ENCODE results near the gene LRIG3.
"Not testable (repeated sequence)": the region's sequence is repeated elsewhere in the genome, so short reads cannot be mapped to it uniquely, and the experiment has no call there.

Gene LRIG3

GRCh38 chr12:58927120-58927519 is 6.8 kb upstream of the LRIG3 start:
- no peak for DNase-seq

GRCh38 chr12:58926586-58926985 is 6.3 kb upstream of the LRIG3 start:
- DNase-seq: no peak

GRCh38 chr12:58925751-58926150 is 5.4 kb upstream of the LRIG3 start:
- DNase-seq: no peak

DNA sequence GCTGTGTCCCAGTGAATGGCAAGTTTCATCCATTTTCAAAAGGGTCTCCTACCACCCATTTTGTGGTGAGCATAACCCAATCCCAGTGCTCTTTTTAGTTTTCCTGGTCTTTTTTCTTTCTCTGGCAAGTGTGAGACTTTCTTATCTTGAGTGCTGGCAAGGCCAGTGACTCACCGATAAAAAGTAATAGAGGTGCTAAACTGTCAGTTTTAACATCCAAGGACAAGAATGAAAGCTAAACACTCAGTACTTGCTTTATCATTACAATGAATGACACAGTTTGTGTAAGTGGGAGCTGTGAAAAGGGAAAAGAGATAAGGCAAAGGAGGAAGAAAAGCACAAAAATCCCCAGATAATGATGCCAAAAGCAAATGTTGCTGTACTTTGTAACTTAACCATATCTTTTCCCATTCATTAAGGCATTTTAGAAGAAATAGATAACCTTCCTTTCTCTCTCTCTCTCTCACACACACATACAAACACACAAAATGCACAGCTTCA is 4.9 kb upstream of the LRIG3 start:
- no peak for DNase-seq

GRCh38 chr12:58924652-58925051 is 4.3 kb upstream of the LRIG3 start:
- DNase-seq: no peak

DNA sequence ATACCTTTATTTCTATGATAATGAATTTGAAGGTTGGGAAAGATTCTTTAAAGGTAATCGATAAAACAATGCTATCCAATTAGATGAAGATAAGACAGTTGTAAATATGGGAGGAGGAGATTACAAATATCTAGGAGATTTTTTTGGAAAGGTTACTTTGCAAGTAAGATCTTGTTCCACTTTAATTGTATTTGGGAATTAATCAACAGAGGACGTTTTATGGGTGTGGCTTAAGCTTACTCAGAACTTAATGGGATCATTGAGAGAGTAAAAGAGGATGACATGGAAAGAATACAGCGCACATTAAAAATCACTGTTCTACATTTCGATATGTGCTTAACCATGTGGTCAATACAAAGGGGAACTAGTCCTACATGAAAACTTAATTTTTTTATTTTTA is 3.5 kb upstream of the LRIG3 start:
- DNase-seq: no peak

DNA sequence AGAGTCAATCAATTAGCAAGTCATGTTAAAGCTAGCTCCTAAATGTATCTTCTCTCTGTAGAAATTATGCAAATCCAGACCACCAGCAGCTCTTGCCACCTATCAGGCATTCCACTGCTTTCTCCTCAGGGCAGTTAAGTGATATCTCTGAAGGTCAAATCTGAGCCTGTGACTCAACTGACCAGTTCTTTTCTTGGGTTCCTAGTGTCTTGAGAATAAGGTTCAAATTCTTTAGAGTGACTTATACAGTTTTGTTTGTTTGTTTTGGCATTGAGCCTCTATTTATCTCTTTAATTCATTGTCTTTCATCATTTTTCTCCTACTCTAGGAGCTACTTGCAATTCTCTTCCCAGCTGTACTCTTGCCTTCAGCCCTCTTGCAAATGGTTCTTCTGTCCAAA is 2.5 kb upstream of the LRIG3 start:
- DNase-seq: no peak

DNA sequence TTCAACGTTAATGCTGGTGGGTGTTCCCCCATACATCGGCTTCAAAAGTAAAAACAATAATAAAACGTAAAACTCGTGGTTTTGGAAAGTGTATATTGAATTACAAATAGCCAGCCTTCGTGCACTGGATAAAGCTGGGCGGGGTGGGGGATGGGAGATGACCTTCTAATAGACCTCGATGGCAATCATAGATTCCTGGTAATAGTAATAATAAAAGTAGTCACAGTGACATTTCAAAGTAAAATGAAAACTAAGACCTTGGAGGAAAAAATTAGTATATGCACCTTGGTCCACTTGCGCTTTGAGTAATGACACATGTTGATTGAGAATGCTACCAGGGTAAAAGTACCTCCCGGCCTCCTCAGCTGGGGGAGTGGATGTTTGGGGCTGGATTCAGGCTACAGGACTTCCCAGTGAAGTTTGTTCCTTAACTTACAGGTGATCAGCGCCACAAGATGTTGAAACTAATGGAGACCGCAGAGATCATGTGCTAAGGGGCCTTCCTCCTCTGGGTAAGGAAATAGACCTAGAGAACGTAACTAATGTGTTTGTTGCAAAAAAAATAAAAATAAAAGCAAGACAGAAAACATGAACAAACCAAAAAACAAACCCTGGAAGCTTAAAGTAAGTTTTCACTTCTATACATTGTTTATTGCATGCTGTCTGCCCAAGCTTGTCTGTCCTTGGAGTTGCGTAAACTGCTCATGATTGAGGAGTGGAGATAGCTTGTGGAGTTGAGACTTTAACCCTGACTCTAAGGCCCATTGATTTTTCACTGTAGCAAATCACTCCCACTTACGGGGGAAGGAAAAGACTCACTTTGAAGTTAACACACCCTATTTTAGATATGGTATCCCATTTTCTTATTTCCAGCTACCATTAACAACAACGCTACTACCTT is 907 bp upstream of the LRIG3 start:
- no peak for DNase-seq

GRCh38 chr12:58919231-58920101 is 838 bp downstream of the LRIG3 start:
- DNase-seq: no peak

- DNase-seq: no peak
Measured at GRCh38 chr12:58918469-58918844, 1.8 kb downstream of the LRIG3 start.

- no peak for DNase-seq
Measured at GRCh38 chr12:58917699-58918468, 2.4 kb downstream of the LRIG3 start.

DNA sequence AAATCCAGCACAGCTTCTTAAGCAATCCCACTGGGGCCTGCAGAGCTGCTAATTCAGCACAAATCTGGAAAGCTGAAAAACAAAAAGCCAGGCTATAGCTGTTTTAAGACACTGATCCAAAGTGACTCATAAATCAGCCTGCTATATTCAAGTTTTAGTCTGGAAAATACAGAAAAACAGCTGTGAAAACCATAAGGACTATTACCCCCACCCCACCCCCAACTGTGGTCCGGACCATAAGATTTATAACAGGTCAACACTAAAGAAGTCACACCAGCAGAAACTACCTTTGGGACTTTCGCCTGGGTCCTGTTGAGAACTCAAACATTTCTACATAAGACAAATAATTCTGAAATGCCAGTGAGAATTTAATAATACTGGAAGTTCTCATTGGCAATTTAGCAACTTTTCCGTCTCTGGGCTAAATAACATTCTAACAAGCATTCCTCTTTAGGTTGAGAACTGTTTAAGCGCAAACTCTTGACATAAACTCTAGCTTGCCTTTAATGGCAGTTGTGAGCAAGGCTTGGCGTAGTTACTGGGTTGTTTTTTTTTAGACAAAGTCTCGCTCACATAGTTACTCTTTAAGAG is 3.3 kb downstream of the LRIG3 start:
- no peak for DNase-seq

DNA sequence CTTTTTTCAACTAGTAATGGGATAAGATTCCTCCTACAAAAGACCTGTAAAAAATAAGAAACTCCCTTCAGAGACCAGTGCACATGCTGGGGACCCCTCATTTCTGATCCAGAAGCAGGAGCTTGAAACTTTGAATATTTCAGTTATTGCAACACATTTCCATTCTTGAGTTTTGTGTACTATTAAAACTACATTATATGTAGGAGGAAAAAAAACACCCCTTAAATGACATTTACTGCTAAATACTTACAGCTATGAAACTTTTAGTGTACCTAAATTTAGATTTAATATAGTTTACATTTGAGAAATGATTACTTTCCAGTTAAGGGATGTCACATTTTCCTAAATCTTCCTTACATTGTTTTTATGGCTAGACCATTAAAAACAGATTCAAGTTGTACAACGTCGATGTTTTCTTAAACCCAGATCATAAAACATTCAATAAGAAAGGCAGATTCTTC is 4.1 kb downstream of the LRIG3 start:
- DNase-seq: no peak

DNA sequence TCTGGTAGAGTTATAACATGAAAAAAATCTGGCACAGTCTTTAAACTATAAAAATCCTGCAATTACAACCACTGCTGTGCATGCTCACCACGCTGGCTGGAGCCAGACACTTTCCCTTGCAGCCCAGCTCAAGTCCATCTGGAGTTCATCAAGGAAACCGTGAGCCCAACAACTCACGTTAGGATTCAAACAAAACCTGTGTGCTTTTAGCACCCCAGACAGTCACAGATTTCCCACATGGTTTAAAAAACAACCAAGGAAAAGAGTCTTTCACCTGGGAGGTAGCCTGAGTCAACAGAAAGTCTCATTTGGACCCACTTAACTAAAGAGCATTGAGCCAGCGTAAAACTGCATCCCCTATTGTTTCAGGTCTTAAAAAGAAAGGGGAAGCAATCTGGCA is 4.7 kb downstream of the LRIG3 start:
- DNase-seq: no peak

DNA sequence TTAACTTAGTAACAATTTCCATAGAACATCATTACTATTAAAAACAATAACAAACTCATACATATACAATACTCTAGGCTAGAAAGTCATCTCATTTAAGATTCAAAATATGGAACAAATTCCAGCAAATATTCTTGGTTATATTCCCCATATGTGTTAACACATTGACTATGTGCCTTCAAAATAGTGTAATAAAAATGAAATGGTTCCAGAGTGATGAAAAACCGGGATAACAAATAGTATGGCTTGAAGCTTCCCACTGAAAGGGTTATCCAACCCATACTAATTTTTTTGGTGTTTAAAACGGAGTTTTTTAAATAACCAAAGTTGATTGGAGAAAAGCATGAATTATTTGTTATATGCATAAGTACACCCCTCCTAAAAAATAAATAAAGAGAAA is 5.3 kb downstream of the LRIG3 start:
- DNase-seq: no peak

GRCh38 chr12:58914457-58914856 is 5.8 kb downstream of the LRIG3 start:
- no peak for DNase-seq

DNA sequence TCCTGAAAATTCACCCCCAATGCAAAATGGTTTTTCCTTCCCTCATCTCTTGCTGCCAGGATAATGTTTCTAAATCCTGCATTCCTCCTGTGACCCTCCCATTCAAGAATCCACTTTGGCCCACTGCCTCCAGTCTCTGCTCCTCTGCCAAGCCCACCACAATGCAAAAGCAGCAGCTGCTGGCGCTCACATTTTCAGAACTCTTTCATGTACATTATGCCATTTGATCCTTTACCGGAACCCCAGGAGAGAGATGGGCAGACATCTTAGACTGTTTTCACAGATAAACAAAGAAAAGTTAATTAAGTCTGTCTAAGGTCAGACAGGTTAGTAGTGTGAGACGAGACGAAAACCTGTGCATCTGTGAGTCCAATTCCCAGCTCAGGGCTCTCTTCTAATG is 12.9 kb downstream of the LRIG3 start:
- DNase-seq: no peak

- no peak for DNase-seq
Measured at GRCh38 chr12:58906917-58907316, 13.4 kb downstream of the LRIG3 start.

DNA sequence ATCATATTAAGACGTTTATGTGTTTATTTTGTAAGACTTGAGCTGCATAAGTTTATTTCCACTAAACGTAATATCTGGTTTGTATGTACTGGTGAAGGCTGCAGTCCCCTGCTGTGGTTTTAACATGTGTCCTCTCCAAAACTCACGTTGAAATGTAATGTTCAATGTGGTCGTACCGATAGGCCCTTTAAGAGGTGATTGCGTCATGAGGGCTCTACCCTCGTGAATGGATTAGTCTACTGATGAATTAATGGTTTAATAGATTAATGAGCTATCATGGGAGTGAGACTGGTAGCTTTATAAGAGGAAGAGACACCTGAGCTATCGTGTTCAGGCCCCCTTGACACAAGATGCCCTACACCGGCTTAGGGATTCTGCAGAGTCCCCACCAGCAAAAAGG is 14.9 kb downstream of the LRIG3 start:
- no peak for DNase-seq

DNA sequence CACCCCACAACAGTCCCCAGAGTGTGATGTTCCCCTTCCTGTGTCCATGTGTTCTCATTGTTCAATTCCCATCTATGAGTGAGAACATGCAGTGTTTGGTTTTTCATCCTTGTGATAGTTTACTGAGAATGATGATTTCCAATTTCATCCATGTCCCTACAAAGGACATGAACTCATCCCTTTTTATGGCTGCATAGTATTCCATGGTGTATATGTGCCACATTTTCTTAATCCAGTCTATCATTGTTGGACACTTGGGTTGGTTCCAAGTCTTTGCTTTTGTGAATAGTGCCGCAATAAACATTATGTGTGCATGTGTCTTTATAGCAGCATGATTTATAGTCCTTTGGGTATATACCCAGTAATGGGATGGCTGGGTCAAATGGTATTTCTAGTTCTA is 17.6 kb downstream of the LRIG3 start:
- not testable (repeated sequence) for DNase-seq

DNA sequence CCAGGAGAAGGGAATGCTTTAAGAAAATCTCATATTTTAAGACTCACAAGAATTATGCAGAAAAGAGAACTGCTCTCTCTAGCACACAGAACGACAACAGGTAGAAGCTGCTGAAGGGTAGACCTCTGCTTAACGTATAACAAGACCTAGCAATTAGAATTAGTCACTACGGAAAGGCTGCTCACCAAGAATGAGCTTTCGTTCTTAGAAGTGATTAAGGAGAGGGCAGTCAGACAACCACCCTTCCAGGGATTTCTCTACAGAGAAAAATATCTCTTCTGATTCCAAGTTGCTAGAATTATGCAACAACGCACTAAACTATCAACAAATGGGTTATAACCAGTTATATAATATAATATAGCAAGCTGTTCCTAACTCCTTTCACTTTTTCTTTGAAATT is 18.6 kb downstream of the LRIG3 start:
- no peak for DNase-seq

DNA sequence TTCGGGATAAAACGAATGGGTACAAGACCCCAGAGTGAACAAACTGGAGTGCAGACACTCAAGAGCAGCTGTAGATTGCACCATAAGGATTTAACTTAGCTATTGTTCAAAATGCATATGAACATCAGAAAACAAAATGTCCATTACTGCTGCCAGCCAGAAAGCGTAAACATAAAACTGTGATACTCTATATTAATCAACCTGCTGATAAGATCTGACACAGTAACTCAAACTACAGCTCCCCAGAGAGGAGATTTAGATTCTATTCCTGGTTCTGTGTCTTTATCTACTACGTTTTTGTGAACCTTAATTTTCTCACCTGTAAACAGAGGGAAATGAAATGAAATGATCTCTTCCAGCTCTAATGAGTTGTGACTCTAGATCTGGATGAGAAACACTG is 22.3 kb downstream of the LRIG3 start:
- DNase-seq: no peak

- no peak for DNase-seq
Measured at GRCh38 chr12:58896278-58896677, 24.0 kb downstream of the LRIG3 start.

Measured in KG1 (cell line).